ENCODE data around the gene PCARE.

PCARE gene

DNA sequence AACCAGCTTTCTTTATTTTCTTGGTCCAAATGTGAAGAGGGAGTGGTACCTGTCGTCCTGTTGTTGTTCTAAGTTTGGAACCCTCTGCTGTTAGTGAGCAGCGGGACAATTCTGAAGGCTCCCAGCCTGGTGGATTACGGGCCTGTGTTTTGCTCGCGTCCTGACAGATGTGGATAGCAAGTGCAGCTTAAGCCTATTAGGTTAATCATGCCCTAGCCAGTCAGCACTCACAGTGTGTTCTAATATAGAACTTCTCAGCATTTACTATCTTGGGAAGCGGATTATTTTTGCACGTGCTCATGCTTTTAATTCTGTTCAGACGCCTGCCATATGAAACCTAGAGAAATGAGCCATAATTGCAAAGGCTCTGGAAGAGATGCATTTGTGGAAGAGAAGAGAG is at the start of gene PCARE:
Gene PCARE, minus strand, starts transcription at position 113 of the 400 bp plus-strand sequence. CDS start 262 bp downstream, outside the sequence.
- no peak for TF ChIP-seq ZNF274 (IDR thresholded peaks at IDR 0.05; ENCODE audit: low read depth, low read length)
- no peak within 1 kb of the TSS for H3K4me3 ChIP-seq (ENCODE audit: low read length)

DNA sequence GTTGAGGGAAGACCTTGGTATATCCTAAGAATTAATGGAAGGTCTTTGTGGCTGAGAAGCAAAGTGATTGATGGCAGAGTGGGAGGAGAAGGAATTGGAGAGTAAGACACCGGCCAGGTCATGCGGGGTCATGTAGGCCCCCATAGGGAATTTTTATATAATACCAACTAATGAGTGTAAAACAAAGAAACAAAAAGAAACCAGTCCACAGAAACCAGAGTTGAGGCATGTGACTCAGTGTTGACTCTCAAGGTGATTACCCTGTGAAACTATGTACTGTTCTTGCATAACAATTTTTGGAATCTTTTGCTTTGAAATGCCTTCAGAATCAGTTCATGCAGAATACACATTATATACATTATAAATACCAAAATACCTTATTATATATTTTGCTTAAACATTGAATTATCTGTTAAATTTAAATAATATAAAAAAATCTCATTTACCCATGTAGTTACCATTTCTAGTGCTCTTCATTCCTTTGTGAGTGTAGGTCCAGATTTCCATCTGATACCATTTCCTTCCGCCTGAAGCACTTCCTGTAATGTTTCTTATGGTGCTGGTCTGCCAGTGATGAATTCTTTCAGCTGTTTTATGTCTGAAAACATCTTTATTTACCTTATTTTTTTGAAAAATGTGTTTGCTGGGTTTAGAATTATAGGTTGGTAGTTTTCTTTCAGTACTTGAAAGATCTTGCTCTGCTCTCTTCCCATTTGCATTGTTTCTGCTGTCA is 49.5 kb upstream of the PCARE start:
- TF ChIP-seq ZNF274 (IDR thresholded peaks at IDR 0.05; ENCODE audit: low read depth, low read length), result no peak
- H3K4me3 ChIP-seq (ENCODE audit: low read length), result no peak overlapping the region

DNA sequence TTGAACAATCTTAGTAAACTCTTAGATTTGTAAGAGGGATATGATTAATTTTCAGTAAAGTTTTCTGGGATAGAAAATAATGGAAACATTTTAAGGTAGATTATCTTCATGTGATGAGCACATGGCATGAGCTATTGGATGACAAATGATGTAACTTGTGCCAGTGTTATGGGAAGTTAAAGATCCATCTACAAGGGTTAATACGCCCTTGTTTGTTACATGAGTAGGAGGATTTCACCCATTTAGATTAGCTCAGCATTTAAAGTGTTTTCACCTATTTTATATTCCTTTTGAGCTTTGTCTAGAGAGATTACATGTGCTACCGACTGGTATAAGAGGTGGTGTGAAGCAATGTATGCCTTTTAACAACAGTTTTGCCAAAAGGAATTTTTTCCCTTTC is 46.5 kb upstream of the PCARE start:
- H3K4me3 ChIP-seq (ENCODE audit: low read length), result no peak overlapping the region
- TF ChIP-seq ZNF274 (IDR thresholded peaks at IDR 0.05; ENCODE audit: low read depth, low read length), result no peak

DNA sequence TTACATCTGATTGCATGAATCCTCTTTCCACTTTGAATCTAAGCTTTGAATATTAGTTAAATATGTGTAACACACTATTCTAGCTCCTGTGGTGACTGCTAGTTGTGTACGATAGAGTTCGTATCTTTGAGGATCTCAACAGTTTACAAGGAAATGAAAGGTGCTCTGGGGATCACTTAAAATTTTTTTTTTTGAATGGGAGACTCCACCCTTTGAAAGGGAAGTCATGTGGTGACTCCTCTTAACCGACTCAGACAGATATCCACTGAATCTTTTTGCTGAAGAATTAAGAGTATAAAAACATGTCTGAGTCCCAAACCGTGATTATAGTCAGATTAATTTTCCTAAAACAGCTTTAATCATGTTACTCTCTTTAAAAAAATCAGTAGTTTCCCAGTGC is 44.9 kb upstream of the PCARE start:
- no peak for TF ChIP-seq ZNF274 (IDR thresholded peaks at IDR 0.05; ENCODE audit: low read depth, low read length)
- H3K4me3 ChIP-seq (ENCODE audit: low read length), result no peak overlapping the region

DNA sequence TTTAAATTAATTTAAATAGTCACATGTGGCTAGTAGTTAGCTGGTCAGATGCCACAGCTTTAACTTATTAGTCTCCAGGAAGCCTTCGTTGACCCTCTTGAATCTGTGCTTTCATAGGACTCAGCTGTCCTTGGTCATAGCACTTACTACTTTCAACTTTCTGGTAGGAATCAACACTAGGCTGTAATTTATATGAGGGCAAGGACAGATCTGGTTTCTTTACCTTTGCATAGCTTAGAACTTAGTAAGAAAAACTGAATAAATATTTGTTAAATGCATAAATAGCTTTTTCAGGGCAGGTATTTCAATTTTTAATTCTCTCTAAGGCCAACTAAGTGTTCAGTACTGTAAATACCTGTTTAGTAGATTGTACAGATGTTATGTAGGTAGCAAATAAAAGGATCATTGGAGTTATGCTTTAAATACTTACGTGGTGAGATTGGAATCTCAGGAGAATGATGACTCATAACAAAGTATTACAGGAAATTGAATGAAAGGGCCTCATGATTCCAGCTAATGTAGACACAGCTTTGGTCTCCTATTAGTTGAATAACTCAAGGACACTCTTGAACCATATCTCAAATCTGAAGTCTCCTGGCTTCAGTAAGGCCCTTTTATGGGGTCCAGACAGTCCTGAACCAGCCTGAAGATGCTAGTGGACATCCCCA is 43.4 kb upstream of the PCARE start:
- no peak for TF ChIP-seq ZNF274 (IDR thresholded peaks at IDR 0.05; ENCODE audit: low read depth, low read length)
- H3K4me3 ChIP-seq (ENCODE audit: low read length), result no peak overlapping the region

DNA sequence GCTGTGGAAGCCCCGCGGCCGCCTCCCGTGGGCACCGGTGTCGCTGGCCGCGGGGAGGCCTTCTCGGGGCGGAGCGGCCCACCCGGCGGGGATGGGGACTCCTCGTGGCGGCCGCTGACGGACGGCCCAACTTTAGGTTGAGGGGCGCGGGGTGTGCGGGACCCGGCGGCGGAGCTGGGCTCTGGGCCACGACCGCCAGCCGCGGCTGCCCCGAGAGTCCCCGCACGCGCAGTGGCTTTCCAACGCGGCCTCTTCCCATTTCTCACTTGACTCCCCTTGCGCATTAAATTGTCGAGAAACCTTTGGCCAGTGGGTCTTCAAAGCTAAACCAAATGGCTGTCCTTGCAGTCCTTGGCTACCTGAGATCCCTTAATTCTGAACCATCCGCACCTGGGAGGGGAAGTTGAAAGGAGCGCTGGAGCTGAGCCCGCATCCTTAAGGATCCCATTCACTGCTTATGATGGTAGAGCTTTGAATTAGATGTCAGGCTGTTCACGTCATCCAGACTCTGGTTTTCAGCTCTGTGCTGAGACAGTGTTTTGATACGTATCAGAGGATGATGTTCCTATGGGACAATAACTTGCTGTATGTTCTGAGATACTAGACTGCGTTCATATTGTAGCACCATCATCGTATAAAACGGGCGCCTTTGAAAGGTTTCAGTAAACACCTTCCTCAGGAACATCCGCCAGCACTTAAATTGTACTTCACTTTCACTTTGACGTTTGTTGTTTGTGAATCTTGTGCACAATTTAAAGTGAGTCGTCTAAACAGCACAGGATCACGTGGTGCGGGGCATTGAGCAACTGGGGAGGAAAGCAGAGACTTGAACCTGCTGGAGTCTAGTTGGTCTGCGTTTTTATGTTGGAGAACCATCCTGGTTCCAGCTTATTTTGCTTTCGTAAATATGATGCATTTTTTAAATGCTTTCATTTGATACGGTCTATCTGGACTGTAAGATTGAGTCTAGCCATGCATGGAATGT is 41.8 kb upstream of the PCARE start:
- peak overlapping the region; percentile 77 for H3K4me3 ChIP-seq (ENCODE audit: low read length)
- no peak for TF ChIP-seq ZNF274 (IDR thresholded peaks at IDR 0.05; ENCODE audit: low read depth, low read length)

DNA sequence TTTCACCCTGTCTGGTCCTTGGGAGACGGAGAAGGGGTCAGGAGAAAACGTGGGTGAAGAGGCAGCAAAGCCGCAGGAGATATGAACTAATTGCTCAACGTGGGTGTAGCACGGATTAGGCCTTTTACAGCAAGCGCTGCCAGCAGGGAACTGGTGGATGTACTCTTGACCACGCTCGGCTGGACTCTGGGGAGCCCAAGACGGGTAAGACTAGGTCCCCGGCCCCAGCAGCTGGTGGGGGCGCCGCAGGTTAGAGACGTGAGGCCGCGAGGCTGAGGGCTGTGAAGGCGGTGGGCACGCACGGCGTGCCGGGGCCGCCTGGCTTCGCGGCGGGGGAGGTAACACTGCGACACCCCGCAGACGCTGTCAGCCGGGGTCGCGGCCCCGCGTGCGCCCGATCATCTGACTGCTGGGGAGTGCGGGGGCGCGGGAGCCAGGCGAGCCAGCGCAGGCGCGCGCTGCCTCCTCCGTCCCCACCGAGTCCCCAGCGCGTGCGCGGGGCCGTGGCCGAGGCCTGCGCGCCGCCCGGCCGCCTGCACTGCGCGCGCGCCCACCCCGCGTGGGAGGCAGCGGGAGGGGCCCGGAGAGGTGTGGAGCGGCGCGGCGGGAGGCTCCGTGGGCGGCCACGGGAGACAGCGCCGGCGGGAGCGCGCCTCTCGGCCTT is 40.8 kb upstream of the PCARE start, which contains the start of gene CLIP4:
Gene CLIP4, plus strand, starts transcription at position 470 of the 664 bp plus-strand sequence. CDS start 5,974 bp downstream, outside the sequence.
- TF ChIP-seq ZNF274 (IDR thresholded peaks at IDR 0.05; ENCODE audit: low read depth, low read length), result no peak
- peak within 1 kb of the TSS; percentile 77 for H3K4me3 ChIP-seq (ENCODE audit: low read length)

DNA sequence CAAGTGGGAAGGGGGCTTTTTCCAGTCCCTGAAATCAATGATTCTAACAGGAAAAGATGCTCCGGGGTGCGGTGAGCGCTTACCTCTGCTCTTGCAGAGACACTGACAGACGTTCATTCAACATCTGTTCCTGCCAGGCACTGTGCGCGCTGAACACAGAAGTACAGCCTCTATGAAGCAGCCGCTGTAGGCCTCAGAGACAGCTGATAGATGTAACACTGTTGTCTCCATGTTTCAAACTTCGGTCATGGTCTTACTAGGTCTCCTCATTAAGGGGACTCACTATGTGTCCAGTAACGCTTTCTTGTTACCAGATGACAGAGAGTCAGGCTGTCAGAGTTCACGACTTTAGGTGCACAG is 40.2 kb upstream of the PCARE start:
- no peak for TF ChIP-seq ZNF274 (IDR thresholded peaks at IDR 0.05; ENCODE audit: low read depth, low read length)
- H3K4me3 ChIP-seq (ENCODE audit: low read length), result peak overlapping the region; percentile 77; the same call in 1 of the 2 replicates

DNA sequence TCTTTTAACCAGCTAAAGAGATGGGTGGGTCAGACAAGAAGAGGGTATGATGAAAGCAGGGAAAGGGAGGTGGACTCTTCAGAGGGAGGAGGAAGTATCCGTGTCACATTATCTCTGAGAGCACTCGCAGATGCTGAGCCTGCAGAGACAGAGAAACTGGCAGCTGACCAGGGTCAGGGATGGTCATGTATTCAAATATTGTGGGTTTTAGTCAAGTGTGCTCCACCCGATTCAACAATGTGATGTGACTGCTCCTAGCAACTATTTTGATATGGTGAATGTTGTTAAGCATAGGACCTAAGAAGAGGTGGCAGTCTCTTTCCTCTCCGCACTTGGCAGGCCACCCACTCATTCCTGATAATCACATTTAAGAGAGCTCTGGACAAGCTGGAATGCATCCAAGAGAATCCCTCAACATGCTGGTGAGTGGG is 39.6 kb upstream of the PCARE start:
- no peak for TF ChIP-seq ZNF274 (IDR thresholded peaks at IDR 0.05; ENCODE audit: low read depth, low read length)
- no peak overlapping the region; the same call in 1 of the 2 replicates for H3K4me3 ChIP-seq (ENCODE audit: low read length)

DNA sequence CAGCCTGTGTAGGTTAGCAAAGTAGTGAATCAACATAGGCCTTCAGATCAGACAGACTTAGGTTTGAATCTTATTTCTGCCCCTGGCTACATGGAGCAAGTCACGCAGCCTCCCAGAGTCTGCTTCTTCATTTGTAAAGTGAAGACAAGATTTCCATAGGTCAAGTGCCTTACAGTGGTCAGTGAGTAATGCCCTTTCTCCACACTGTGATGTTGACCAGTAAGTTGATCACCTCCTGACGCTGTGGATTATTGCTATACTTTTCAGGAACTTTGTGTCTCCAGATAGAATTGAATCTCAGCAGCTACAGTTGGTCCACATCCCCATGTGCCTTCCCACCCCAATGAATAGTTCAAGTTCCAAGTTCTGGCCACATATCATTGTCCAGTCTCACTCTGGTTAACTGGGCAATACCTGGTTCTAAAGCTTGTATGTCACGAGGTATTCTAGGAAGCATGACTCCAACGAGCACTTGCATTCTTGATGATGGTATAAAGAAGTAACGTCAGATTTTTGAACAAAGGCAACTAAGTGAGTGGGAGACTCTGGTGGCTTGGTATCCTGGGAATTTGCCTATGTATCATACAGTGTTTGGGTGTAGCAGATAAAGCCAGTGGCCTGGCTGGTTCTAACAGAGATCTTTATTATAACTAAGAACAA is 38.8 kb upstream of the PCARE start:
- no peak overlapping the region for H3K4me3 ChIP-seq (ENCODE audit: low read length)
- no peak for TF ChIP-seq ZNF274 (IDR thresholded peaks at IDR 0.05; ENCODE audit: low read depth, low read length)

DNA sequence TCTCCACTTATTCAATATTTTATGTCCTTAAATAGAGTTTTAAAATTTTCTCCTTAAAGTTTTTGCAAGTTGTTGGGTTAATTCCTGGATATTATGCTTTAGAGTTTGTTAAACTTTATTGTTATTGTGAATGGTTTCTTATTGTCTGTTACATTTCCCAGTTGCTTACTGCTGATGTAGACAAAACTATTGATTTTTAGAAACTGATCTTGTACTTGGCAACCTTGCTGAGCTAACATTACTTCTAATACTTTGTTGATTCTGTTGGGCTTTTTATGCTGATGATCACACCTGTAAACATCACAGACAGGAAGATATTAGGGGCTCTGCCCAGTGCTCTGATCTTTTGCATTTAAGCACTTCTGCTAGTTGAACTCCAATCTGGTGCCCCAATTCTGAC is 38.1 kb upstream of the PCARE start:
- H3K4me3 ChIP-seq (ENCODE audit: low read length), result no peak overlapping the region
- no peak for TF ChIP-seq ZNF274 (IDR thresholded peaks at IDR 0.05; ENCODE audit: low read depth, low read length)

DNA sequence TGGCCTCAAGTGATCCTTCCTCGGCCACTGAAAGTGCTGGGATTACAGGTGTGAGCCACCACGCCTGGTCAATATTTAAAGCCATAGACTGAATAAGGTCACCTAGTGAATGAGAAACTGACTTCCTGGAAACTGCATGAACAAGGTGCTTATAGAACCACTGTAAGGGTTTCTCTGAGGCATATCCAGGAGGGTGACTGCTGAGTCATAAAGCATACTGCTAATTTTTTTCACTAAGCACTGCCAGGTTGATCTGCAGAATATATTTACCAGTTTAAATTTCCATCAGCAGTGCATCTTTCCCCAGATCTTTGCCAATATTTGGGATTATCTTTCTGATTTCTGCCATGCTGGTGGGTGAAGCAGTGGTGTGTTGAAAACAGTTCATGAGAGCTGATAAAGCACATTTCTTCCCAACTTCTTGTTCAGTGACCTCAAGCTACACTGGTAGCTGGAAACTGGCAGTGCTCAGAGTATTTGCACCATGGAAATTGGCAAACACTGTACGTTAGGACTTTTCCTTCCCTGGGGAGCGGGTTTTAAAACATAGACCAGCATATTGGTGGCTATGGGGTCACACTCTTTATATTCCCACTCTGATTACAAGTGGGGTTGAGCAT is 36.7 kb upstream of the PCARE start:
- TF ChIP-seq ZNF274 (IDR thresholded peaks at IDR 0.05; ENCODE audit: low read depth, low read length), result no peak
- no peak overlapping the region for H3K4me3 ChIP-seq (ENCODE audit: low read length)

DNA sequence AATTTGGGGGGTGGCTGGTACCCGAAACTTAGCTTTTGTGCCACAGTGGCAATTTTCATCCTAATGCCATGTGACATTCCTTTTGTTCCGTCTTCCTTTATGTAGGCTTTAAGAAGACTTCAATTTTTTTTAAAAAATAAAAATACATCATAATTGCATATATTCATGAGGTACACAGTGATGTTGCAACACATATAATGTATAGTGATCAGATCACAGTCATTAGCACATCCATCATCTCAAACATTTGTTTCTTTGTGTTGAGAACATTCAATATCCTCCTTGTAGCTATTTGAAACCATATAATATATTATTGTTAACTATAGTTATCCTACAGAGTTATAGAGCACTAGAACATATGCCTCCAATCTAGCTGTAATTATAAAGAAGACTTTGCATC is 34.9 kb upstream of the PCARE start:
- H3K4me3 ChIP-seq (ENCODE audit: low read length), result no peak overlapping the region
- TF ChIP-seq ZNF274 (IDR thresholded peaks at IDR 0.05; ENCODE audit: low read depth, low read length), result no peak

Data from GM08714 (cell line).